ENCODE results near the gene CHRD.

Gene CHRD

DNA sequence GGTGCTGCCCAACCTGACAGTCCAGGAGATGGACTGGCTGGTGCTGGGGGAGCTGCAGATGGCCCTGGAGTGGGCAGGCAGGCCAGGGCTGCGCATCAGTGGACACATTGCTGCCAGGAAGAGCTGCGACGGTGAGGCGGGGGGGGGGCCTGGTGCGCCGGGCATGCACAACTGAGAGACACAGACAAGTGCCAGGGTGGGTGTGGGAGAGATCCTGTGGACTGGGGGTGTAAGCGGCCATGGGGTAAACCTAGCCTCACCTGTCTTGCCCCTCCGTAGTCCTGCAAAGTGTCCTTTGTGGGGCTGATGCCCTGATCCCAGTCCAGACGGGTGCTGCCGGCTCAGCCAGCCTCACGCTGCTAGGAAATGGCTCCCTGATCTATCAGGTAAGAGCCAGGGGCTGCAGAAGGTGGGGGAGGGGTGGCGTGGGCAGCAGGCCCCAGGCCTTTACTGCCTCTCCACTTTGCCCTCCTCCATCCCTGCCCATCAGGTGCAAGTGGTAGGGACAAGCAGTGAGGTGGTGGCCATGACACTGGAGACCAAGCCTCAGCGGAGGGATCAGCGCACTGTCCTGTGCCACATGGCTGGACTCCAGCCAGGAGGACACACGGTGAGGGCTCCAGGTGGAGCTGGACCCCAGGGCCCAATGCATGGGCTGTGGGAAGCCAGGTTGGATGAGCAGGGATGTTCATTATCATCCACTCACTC is 3.3 kb downstream of the CHRD start:
- peaks cover 25% of the 10 kb centered on the region for H3K27me3 Mint-ChIP-seq
- H3K9me3 Mint-ChIP-seq = no peaks in the 10 kb centered on the region
- H3K4me3 Mint-ChIP-seq = no peak overlapping the region
- no peak overlapping the region for H3K27ac Mint-ChIP-seq
- no peaks in the 10 kb centered on the region for H3K36me3 Mint-ChIP-seq
- peaks cover 9% of the 10 kb centered on the region for H3K4me1 Mint-ChIP-seq

- H3K4me3 Mint-ChIP-seq = no peak overlapping the region
- peaks cover 6% of the 10 kb centered on the region for H3K4me1 Mint-ChIP-seq
- no peak overlapping the region for H3K27ac Mint-ChIP-seq
- H3K27me3 Mint-ChIP-seq = peaks cover 15% of the 10 kb centered on the region
- no peaks in the 10 kb centered on the region for H3K9me3 Mint-ChIP-seq
- no peaks in the 10 kb centered on the region for H3K36me3 Mint-ChIP-seq
Observed at GRCh38 chr3:184384342-184384741, 4.5 kb downstream of the CHRD start.

GRCh38 chr3:184384856-184385422 is 5.1 kb downstream of the CHRD start:
- Mint-ChIP-seq H3K27ac (no peak overlapping the region), H3K36me3 (no peaks in the 10 kb centered on the region), H3K27me3 (peaks cover 15% of the 10 kb centered on the region), H3K9me3 (no peaks in the 10 kb centered on the region), H3K4me1 (peaks cover 4% of the 10 kb centered on the region), H3K4me3 (no peak overlapping the region)

DNA sequence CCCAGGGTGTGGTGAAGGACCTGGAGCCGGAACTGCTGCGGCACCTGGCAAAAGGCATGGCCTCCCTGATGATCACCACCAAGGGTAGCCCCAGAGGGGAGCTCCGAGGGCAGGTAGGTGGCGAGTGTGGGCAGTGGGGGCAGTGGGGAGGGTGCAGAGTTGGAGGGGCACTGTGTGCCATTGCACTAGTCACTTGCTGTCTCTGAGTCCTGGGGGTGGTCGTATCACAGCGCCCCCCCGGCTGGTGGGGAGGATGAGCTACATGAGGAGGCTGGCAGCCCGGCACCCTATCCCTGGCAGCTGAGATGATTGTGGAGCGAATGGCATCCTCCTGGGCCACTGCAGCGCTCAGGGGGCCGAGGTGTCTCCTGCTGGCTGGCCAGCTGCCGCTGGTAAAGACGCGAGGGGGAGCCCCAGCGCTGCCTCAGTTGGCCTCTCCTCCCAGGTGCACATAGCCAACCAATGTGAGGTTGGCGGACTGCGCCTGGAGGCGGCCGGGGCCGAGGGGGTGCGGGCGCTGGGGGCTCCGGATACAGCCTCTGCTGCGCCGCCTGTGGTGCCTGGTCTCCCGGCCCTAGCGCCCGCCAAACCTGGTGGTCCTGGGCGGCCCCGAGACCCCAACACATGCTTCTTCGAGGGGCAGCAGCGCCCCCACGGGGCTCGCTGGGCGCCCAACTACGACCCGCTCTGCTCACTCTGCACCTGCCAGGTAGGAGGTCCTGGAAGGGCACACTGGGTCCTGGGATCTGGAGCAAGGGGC is 6.4 kb downstream of the CHRD start:
- no peak overlapping the region for H3K4me3 Mint-ChIP-seq
- peaks cover 12% of the 10 kb centered on the region for H3K27me3 Mint-ChIP-seq
- no peak overlapping the region for H3K27ac Mint-ChIP-seq
- no peaks in the 10 kb centered on the region for H3K9me3 Mint-ChIP-seq
- no peaks in the 10 kb centered on the region for H3K36me3 Mint-ChIP-seq
- no peaks in the 10 kb centered on the region for H3K4me1 Mint-ChIP-seq

DNA sequence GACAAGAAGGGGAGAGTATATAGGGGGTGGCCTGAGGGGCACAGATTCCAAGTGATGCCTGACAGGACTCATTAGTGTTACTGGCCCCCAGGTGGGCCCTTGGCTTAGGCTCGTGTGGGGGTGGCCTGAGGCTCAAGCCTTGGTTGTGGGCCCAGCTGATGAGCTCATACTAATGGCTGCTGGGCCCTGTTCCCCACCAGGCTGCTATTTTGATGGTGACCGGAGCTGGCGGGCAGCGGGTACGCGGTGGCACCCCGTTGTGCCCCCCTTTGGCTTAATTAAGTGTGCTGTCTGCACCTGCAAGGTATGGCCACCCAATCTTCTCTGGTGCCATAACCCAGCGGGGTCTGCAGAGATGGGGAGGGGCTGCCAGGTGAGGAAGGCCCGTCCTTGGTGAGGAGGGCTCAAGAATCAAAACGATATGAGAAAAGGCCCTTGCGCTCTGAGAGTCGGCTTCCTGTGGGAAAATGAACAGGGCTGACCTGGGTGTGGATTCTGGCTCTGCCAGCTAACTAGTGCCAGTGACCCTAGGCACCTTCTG is 7.4 kb downstream of the CHRD start:
- no peaks in the 10 kb centered on the region for H3K36me3 Mint-ChIP-seq
- H3K27ac Mint-ChIP-seq = no peak overlapping the region
- H3K27me3 Mint-ChIP-seq = peaks cover 11% of the 10 kb centered on the region
- H3K4me3 Mint-ChIP-seq = no peak overlapping the region
- H3K4me1 Mint-ChIP-seq = no peaks in the 10 kb centered on the region
- no peaks in the 10 kb centered on the region for H3K9me3 Mint-ChIP-seq

GRCh38 chr3:184388164-184388935 is 8.5 kb downstream of the CHRD start:
- Mint-ChIP-seq H3K36me3 (no peaks in the 10 kb centered on the region), H3K4me1 (no peaks in the 10 kb centered on the region), H3K27ac (no peak overlapping the region), H3K4me3 (no peak overlapping the region), H3K9me3 (no peaks in the 10 kb centered on the region), H3K27me3 (peaks cover 9% of the 10 kb centered on the region)

DNA sequence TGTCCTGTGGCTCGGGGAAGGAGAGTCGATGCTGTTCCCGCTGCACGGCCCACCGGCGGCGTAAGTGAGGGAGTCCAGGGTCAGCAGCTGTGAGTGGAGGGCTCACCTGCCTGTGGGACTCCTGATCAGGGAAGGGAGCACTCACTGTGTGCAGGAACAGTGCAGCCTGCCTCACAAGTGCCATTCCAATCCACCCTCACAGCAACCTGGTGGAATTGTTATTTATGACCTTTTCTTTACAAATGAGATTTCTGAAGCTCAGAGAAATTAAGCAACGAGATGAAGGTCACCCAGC is 9.0 kb downstream of the CHRD start:
- H3K27ac Mint-ChIP-seq = no peak overlapping the region
- no peaks in the 10 kb centered on the region for H3K4me1 Mint-ChIP-seq
- H3K36me3 Mint-ChIP-seq = no peaks in the 10 kb centered on the region

DNA sequence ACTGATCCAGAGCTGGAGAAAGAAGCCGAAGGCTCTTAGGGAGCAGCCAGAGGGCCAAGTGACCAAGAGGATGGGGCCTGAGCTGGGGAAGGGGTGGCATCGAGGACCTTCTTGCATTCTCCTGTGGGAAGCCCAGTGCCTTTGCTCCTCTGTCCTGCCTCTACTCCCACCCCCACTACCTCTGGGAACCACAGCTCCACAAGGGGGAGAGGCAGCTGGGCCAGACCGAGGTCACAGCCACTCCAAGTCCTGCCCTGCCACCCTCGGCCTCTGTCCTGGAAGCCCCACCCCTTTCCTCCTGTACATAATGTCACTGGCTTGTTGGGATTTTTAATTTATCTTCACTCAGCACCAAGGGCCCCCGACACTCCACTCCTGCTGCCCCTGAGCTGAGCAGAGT is 9.5 kb downstream of the CHRD start:
- no peak overlapping the region for H3K4me3 Mint-ChIP-seq
- H3K27me3 Mint-ChIP-seq = peaks cover 4% of the 10 kb centered on the region
- H3K9me3 Mint-ChIP-seq = no peaks in the 10 kb centered on the region

More for the DNA sequence above, 9.0 kb downstream of the CHRD start:
- H3K27me3 Mint-ChIP-seq = peaks cover 7% of the 10 kb centered on the region
- H3K9me3 Mint-ChIP-seq = no peaks in the 10 kb centered on the region
- no peak overlapping the region for H3K4me3 Mint-ChIP-seq

DNA sequence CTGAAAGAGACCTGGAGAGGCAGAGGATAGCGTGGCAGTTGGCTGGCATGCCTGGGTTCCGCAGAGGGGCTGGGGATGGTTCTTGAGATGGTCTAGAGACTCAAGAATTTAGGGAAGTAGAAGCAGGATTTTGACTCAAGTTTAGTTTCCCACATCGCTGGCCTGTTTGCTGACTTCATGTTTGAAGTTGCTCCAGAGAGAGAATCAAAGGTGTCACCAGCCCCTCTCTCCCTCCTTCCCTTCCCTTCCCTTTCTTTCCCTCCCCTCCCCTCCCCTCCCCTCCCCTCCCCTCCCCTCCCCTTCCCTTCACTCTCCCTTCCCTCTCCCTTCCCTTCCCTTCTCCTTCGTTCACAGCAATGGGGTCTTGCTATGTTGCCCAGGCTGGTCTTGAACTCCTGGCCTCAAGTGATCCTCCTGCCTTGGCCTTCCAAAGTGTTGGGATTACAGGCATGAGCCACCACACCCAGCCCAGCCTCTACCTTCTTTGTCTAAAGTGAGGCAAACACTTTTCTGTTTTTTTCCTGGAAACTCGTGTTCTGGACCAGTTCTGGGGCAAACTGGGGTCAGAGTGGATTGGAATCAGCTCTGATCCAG is 10.2 kb downstream of the CHRD start:
- Mint-ChIP-seq H3K36me3 (no peaks in the 10 kb centered on the region), H3K4me3 (no peak overlapping the region), H3K27me3 (peaks cover 2% of the 10 kb centered on the region), H3K27ac (no peak overlapping the region), H3K4me1 (no peaks in the 10 kb centered on the region), H3K9me3 (no peaks in the 10 kb centered on the region)

More for the DNA sequence above, 9.5 kb downstream of the CHRD start:
- H3K4me1 Mint-ChIP-seq = no peaks in the 10 kb centered on the region
- H3K36me3 Mint-ChIP-seq = no peaks in the 10 kb centered on the region
- no peak overlapping the region for H3K27ac Mint-ChIP-seq

- H3K36me3 Mint-ChIP-seq = no peaks in the 10 kb centered on the region
- H3K4me1 Mint-ChIP-seq = no peaks in the 10 kb centered on the region
- H3K9me3 Mint-ChIP-seq = no peaks in the 10 kb centered on the region
- H3K27me3 Mint-ChIP-seq = no peaks in the 10 kb centered on the region
- no peak overlapping the region for H3K4me3 Mint-ChIP-seq
- no peak overlapping the region for H3K27ac Mint-ChIP-seq
Observed at GRCh38 chr3:184391266-184391665, 11.4 kb downstream of the CHRD start.

GRCh38 chr3:184395320-184395660 is 15.4 kb downstream of the CHRD start:
- H3K36me3 Mint-ChIP-seq = no peaks in the 10 kb centered on the region
- H3K4me3 Mint-ChIP-seq = no peak overlapping the region
- peaks cover 5% of the 10 kb centered on the region for H3K27me3 Mint-ChIP-seq
- H3K27ac Mint-ChIP-seq = no peak overlapping the region
- H3K4me1 Mint-ChIP-seq = no peaks in the 10 kb centered on the region
- no peaks in the 10 kb centered on the region for H3K9me3 Mint-ChIP-seq

GRCh38 chr3:184399410-184399809 is 19.6 kb downstream of the CHRD start:
- Mint-ChIP-seq H3K36me3 (no peaks in the 10 kb centered on the region), H3K4me3 (no peak overlapping the region), H3K27ac (no peak overlapping the region), H3K9me3 (no peaks in the 10 kb centered on the region), H3K4me1 (no peaks in the 10 kb centered on the region), H3K27me3 (peaks cover 11% of the 10 kb centered on the region)

GRCh38 chr3:184405075-184406030 is 25.5 kb downstream of the CHRD start:
- Mint-ChIP-seq H3K27me3 (peaks cover 6% of the 10 kb centered on the region), H3K4me1 (no peaks in the 10 kb centered on the region), H3K36me3 (no peaks in the 10 kb centered on the region), H3K4me3 (no peak overlapping the region), H3K27ac (no peak overlapping the region), H3K9me3 (no peaks in the 10 kb centered on the region)

DNA sequence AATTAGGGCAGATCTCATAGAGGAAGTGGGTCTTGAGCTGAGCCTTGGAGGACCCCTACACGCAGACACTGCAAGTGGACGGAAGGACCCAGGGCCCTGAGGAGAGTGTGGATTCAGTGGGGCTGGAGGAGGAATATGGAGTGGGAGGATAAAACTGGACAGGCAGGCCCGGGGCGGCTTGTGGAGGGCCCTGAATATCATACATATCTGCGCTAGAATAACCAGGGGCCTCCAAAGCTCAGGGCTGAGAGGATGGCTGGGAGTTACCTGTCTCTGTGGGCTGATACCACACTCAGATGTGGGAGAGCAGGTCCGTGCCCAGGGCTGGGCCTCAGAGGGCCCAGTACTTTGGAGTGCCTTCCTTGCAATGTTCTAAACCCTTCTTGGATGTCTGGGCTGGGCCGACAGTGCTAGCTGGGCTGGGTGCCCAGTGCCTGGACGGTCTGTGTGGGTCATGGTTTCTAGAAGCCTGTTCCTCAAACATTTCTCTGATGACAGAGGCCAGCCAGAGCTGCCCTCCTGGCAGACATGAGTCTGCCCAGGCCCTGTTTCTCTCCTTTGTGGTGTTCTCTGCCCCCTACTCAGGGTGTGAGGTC is 29.6 kb downstream of the CHRD start:
- H3K9me3 Mint-ChIP-seq = no peaks in the 10 kb centered on the region
- no peak overlapping the region for H3K27ac Mint-ChIP-seq
- no peaks in the 10 kb centered on the region for H3K4me1 Mint-ChIP-seq
- H3K4me3 Mint-ChIP-seq = no peak overlapping the region
- no peaks in the 10 kb centered on the region for H3K27me3 Mint-ChIP-seq
- H3K36me3 Mint-ChIP-seq = no peaks in the 10 kb centered on the region

Data from activated naive CD4-positive, alpha-beta T cell treated with anti-CD3 and anti-CD28 coated beads, Interleukin-2, amount 50 U/mL, for 24 hours (primary cell).